ENCODE results near the gene HDGF. TPM values are rescaled to one million over a fixed set of nuclear protein-coding genes. Genes with fewer than 3 reads are reported as not detected.

The HDGF gene
- 256 TPM for polyA plus RNA-seq (2013, experiment 1 of 2)
- polyA plus RNA-seq (2013, experiment 2 of 2) = 262 TPM

GRCh38 chr1:156751451-156751756 lies at the start of gene HDGF:
HDGF (minus strand) TSS chr1:156751675; CDS start chr1:156751429, 246 bp downstream.
- H3K4me1 ChIP-seq (ENCODE audit: insufficient read depth, low read length) = peaks cover 34% of the 10 kb centered on the region
- H3K36me3 ChIP-seq (ENCODE audit: insufficient read depth, low read length) = no peaks in the 10 kb centered on the region; the same call in 1 of the 2 replicates
- peak within 1 kb of the TSS; percentile 96 for H3K9ac ChIP-seq (ENCODE audit: low read depth, low read length)
- peak within 1 kb of the TSS; percentile 93 for H3K4me3 ChIP-seq (ENCODE audit: low read length)
- H3K27ac ChIP-seq (ENCODE audit: low read depth, low read length) = peak within 1 kb of the TSS; percentile 97
- no peaks in the 10 kb centered on the region for H3K27me3 ChIP-seq (ENCODE audit: insufficient read depth, low read length)
- no peaks in the 10 kb centered on the region for H3K9me3 ChIP-seq (ENCODE audit: insufficient read depth, low read depth, low read length)
- WGBS = under 1% methylated on average over 47 of the region's 48 CpGs

- Histone ChIP-seq H3K9ac (ENCODE audit: low read depth, low read length) (no peak overlapping the region), H3K36me3 (ENCODE audit: insufficient read depth, low read length) (peaks cover 97% of the 10 kb centered on the region), H3K4me1 (ENCODE audit: insufficient read depth, low read length) (no peaks in the 10 kb centered on the region), H3K4me3 (ENCODE audit: low read length) (no peak overlapping the region), H3K27ac (ENCODE audit: low read depth, low read length) (no peak overlapping the region), H3K27me3 (ENCODE audit: insufficient read depth, low read length) (no peaks in the 10 kb centered on the region), H3K9me3 (ENCODE audit: insufficient read depth, low read depth, low read length) (no peaks in the 10 kb centered on the region)
- 34% methylated on average over 4 of the region's 4 CpGs for WGBS
Observed at GRCh38 chr1:156797212-156797871, 45.9 kb upstream of the HDGF start.

GRCh38 chr1:156796340-156797097 lies 45.0 kb upstream of the HDGF start:
- no peak overlapping the region for H3K27ac ChIP-seq (ENCODE audit: low read depth, low read length)
- no peak overlapping the region for H3K9ac ChIP-seq (ENCODE audit: low read depth, low read length)
- 91% methylated on average over 8 of the region's 8 CpGs for WGBS
- no peaks in the 10 kb centered on the region for H3K27me3 ChIP-seq (ENCODE audit: insufficient read depth, low read length)
- no peaks in the 10 kb centered on the region for H3K4me1 ChIP-seq (ENCODE audit: insufficient read depth, low read length)
- H3K4me3 ChIP-seq (ENCODE audit: low read length) = no peak overlapping the region
- no peaks in the 10 kb centered on the region for H3K9me3 ChIP-seq (ENCODE audit: insufficient read depth, low read depth, low read length)
- peaks cover 98% of the 10 kb centered on the region for H3K36me3 ChIP-seq (ENCODE audit: insufficient read depth, low read length)

- 78% methylated on average over 7 of the region's 7 CpGs for WGBS
- H3K4me1 ChIP-seq (ENCODE audit: insufficient read depth, low read length) = no peaks in the 10 kb centered on the region
- H3K36me3 ChIP-seq (ENCODE audit: insufficient read depth, low read length) = peaks cover 98% of the 10 kb centered on the region
- no peaks in the 10 kb centered on the region for H3K27me3 ChIP-seq (ENCODE audit: insufficient read depth, low read length)
- H3K9ac ChIP-seq (ENCODE audit: low read depth, low read length) = no peak overlapping the region
- no peak overlapping the region for H3K27ac ChIP-seq (ENCODE audit: low read depth, low read length)
- H3K4me3 ChIP-seq (ENCODE audit: low read length) = no peak overlapping the region
- no peaks in the 10 kb centered on the region for H3K9me3 ChIP-seq (ENCODE audit: insufficient read depth, low read depth, low read length)
Observed at GRCh38 chr1:156795787-156796186, 44.3 kb upstream of the HDGF start.

- no peak overlapping the region for H3K4me3 ChIP-seq (ENCODE audit: low read length)
- peaks cover 98% of the 10 kb centered on the region for H3K36me3 ChIP-seq (ENCODE audit: insufficient read depth, low read length)
- H3K9me3 ChIP-seq (ENCODE audit: insufficient read depth, low read depth, low read length) = no peaks in the 10 kb centered on the region
- 94% methylated on average over 5 of the region's 5 CpGs for WGBS
- no peaks in the 10 kb centered on the region for H3K4me1 ChIP-seq (ENCODE audit: insufficient read depth, low read length)
- H3K27me3 ChIP-seq (ENCODE audit: insufficient read depth, low read length) = no peaks in the 10 kb centered on the region
- no peak overlapping the region for H3K27ac ChIP-seq (ENCODE audit: low read depth, low read length)
- H3K9ac ChIP-seq (ENCODE audit: low read depth, low read length) = no peak overlapping the region
Observed at GRCh38 chr1:156795374-156795733, 43.9 kb upstream of the HDGF start.

GRCh38 chr1:156794506-156795373 lies 43.3 kb upstream of the HDGF start:
- H3K27me3 ChIP-seq (ENCODE audit: insufficient read depth, low read length) = no peaks in the 10 kb centered on the region
- H3K4me1 ChIP-seq (ENCODE audit: insufficient read depth, low read length) = no peaks in the 10 kb centered on the region

DNA sequence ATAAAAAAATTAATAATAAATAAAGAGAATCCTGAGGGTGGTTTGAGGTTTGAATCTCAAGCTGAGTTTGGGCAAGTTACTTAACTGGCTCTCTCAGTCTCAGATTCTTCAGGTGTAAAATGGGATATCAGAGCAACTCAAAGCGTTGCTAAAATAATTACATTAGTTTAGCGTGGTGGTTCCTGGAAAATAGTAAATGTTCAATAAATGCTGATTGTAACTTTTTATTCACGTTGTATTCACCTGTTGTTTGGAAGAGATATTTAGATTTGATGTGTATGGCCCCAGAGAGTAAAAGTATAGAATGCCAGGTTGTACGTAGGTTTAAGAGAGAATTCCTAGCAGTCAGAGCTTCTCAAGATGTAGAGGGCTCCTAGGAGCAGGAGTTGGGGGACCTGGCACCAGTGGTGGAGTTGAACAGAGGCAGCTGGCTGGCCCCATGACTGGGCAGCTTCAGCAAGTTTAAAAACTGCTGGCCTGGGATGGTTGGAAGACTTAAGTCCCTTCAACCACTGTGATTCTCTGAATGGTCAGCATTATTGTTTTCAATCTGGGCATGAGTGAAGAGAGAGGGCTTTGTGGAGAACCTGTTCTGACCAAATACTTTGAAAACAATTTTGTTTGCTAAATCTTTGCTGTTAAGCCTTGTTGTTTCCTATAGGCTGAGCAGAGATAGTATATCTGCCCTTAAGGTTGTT lies 38.3 kb upstream of the HDGF start:
- Histone ChIP-seq H3K4me1 (ENCODE audit: insufficient read depth, low read length) (no peaks in the 10 kb centered on the region), H3K27me3 (ENCODE audit: insufficient read depth, low read length) (no peaks in the 10 kb centered on the region), H3K36me3 (ENCODE audit: insufficient read depth, low read length) (peaks cover 87% of the 10 kb centered on the region), H3K4me3 (ENCODE audit: low read length) (no peak overlapping the region), H3K9me3 (ENCODE audit: insufficient read depth, low read depth, low read length) (no peaks in the 10 kb centered on the region), H3K27ac (ENCODE audit: low read depth, low read length) (no peak overlapping the region), H3K9ac (ENCODE audit: low read depth, low read length) (no peak overlapping the region)
- WGBS = 98% methylated on average over 4 of the region's 4 CpGs

More at GRCh38 chr1:156794506-156795373, 43.3 kb upstream of the HDGF start:
- H3K9ac ChIP-seq (ENCODE audit: low read depth, low read length) = no peak overlapping the region
- H3K27ac ChIP-seq (ENCODE audit: low read depth, low read length) = no peak overlapping the region
- H3K36me3 ChIP-seq (ENCODE audit: insufficient read depth, low read length) = peaks cover 95% of the 10 kb centered on the region
- WGBS = 74% methylated on average over 7 of the region's 7 CpGs
- no peaks in the 10 kb centered on the region for H3K9me3 ChIP-seq (ENCODE audit: insufficient read depth, low read depth, low read length)
- no peak overlapping the region for H3K4me3 ChIP-seq (ENCODE audit: low read length)

- no peak overlapping the region for H3K4me3 ChIP-seq (ENCODE audit: low read length)
- no peaks in the 10 kb centered on the region for H3K9me3 ChIP-seq (ENCODE audit: insufficient read depth, low read depth, low read length)
- no peak overlapping the region for H3K27ac ChIP-seq (ENCODE audit: low read depth, low read length)
- no peak overlapping the region for H3K9ac ChIP-seq (ENCODE audit: low read depth, low read length)
- peaks cover 84% of the 10 kb centered on the region for H3K36me3 ChIP-seq (ENCODE audit: insufficient read depth, low read length)
- 91% methylated on average over 2 of the region's 2 CpGs for WGBS
- H3K4me1 ChIP-seq (ENCODE audit: insufficient read depth, low read length) = no peaks in the 10 kb centered on the region
- no peaks in the 10 kb centered on the region for H3K27me3 ChIP-seq (ENCODE audit: insufficient read depth, low read length)
Observed at GRCh38 chr1:156788136-156788535, 36.7 kb upstream of the HDGF start.

GRCh38 chr1:156786640-156787039 lies 35.2 kb upstream of the HDGF start:
- no peak overlapping the region for H3K9ac ChIP-seq (ENCODE audit: low read depth, low read length)
- 96% methylated on average over 10 of the region's 10 CpGs for WGBS
- no peak overlapping the region for H3K4me3 ChIP-seq (ENCODE audit: low read length)
- H3K27ac ChIP-seq (ENCODE audit: low read depth, low read length) = no peak overlapping the region
- no peaks in the 10 kb centered on the region for H3K9me3 ChIP-seq (ENCODE audit: insufficient read depth, low read depth, low read length)
- no peaks in the 10 kb centered on the region for H3K27me3 ChIP-seq (ENCODE audit: insufficient read depth, low read length)
- H3K4me1 ChIP-seq (ENCODE audit: insufficient read depth, low read length) = no peaks in the 10 kb centered on the region
- H3K36me3 ChIP-seq (ENCODE audit: insufficient read depth, low read length) = peaks cover 83% of the 10 kb centered on the region

- peaks cover 78% of the 10 kb centered on the region for H3K36me3 ChIP-seq (ENCODE audit: insufficient read depth, low read length)
Observed at GRCh38 chr1:156785458-156785857, 34.0 kb upstream of the HDGF start.

More at GRCh38 chr1:156785458-156785857, 34.0 kb upstream of the HDGF start:
- Histone ChIP-seq H3K27me3 (ENCODE audit: insufficient read depth, low read length) (no peaks in the 10 kb centered on the region), H3K4me3 (ENCODE audit: low read length) (no peak overlapping the region), H3K4me1 (ENCODE audit: insufficient read depth, low read length) (no peaks in the 10 kb centered on the region), H3K9ac (ENCODE audit: low read depth, low read length) (no peak overlapping the region), H3K27ac (ENCODE audit: low read depth, low read length) (no peak overlapping the region), H3K9me3 (ENCODE audit: insufficient read depth, low read depth, low read length) (no peaks in the 10 kb centered on the region)
- WGBS = 98% methylated on average over 6 of the region's 6 CpGs

Measured in HUES64 (cell line).